Effector memory CD8-positive, alpha-beta T cell (primary cell): ENCODE results near the gene PLBD2.
A peak's percentile ranks its signal among the peaks of the same experiment; 100 is the strongest.

Experiments used
- ATAC-seq: fragments of 150-1000 bp; cut with Tn5 transposase; replicated peaks from 2 replicates; pipeline ENCODE4 v1.10.0; 2021; ENCODE audit warnings: mild to moderate bottlenecking, moderate library complexity
- DNase-seq, 3 experiments: peaks; one replicate each; pipeline ENCODE4 v3.0.0; 2021
- H3K27ac Mint-ChIP-seq, 2 donors: one replicate each; pipeline ENCODE4 v1.8.0; 2022; ENCODE audit warnings: mild to moderate bottlenecking in 2 of 2, mixed read lengths in 2 of 2, moderate library complexity in 2 of 2
- H3K27me3 Mint-ChIP-seq, 2 donors: one replicate each; pipeline ENCODE4 v1.8.0; 2022; ENCODE audit warnings: mixed read lengths in 2 of 2
- H3K36me3 Mint-ChIP-seq: one replicate; pipeline ENCODE4 v1.8.0; 2022; ENCODE audit warnings: mild to moderate bottlenecking, moderate library complexity, mixed read lengths; ENCODE audit not compliant: insufficient read depth
- H3K4me1 Mint-ChIP-seq, 2 donors: one replicate each; pipeline ENCODE4 v1.8.0; 2022; ENCODE audit warnings: low read depth in 2 of 2, mixed read lengths in 2 of 2
- H3K4me3 Mint-ChIP-seq, 2 donors: one replicate each; pipeline ENCODE4 v1.8.0; 2022; ENCODE audit warnings: mild to moderate bottlenecking in 2 of 2, mixed read lengths in 2 of 2, moderate library complexity in 2 of 2
- H3K9me3 Mint-ChIP-seq, 2 donors: one replicate each; pipeline ENCODE4 v1.8.0; 2022; ENCODE audit warnings: mixed read lengths in 2 of 2

PLBD2 gene

GRCh38 chr12:113369391-113369985 lies 11.1 kb downstream of the PLBD2 start:
- Mint-ChIP-seq H3K4me3 (no peak overlapping the region), H3K4me1 (peaks cover 6 to 13% of the 10 kb centered on the region in 2 donors)

GRCh38 chr12:113370923-113371682 lies 12.7 kb downstream of the PLBD2 start:
- Mint-ChIP-seq H3K27ac (no peak overlapping the region), H3K4me1 (peaks cover 6 to 13% of the 10 kb centered on the region in 2 donors), H3K36me3 (peaks cover 10% of the 10 kb centered on the region), H3K9me3 (no peaks in the 10 kb centered on the region), H3K4me3 (no peak overlapping the region), H3K27me3 (no peaks in the 10 kb centered on the region)
- ATAC-seq (no peak), DNase-seq (no peak)

More at GRCh38 chr12:113369391-113369985, 11.1 kb downstream of the PLBD2 start:
- peaks cover 9% of the 10 kb centered on the region for H3K36me3 Mint-ChIP-seq
- H3K9me3 Mint-ChIP-seq = no peaks in the 10 kb centered on the region
- no peaks in the 10 kb centered on the region for H3K27me3 Mint-ChIP-seq
- DNase-seq = no peak
- no peak for ATAC-seq
- no peak overlapping the region for H3K27ac Mint-ChIP-seq

- Mint-ChIP-seq H3K27ac (no peak overlapping the region), H3K4me3 (no peak overlapping the region), H3K9me3 (no peaks in the 10 kb centered on the region), H3K4me1 (peaks cover 6 to 13% of the 10 kb centered on the region in 2 donors), H3K36me3 (peaks cover 9% of the 10 kb centered on the region), H3K27me3 (no peaks in the 10 kb centered on the region)
- ATAC-seq = no peak
- no peak for DNase-seq
These were observed 13.4 kb downstream of the PLBD2 start for GRCh38 chr12:113371808-113372207.

- H3K4me3 Mint-ChIP-seq = no peak overlapping the region
- DNase-seq (no peak), ATAC-seq (no peak)
- H3K27me3 Mint-ChIP-seq = no peaks in the 10 kb centered on the region
- no peak overlapping the region for H3K27ac Mint-ChIP-seq
- H3K9me3 Mint-ChIP-seq = no peaks in the 10 kb centered on the region
- H3K36me3 Mint-ChIP-seq = peaks cover 10% of the 10 kb centered on the region
- peaks cover 6 to 10% of the 10 kb centered on the region in 2 donors for H3K4me1 Mint-ChIP-seq
These were observed 14.0 kb downstream of the PLBD2 start for GRCh38 chr12:113372371-113372770.

GRCh38 chr12:113373440-113373839 lies 15.1 kb downstream of the PLBD2 start:
- no peak for ATAC-seq
- H3K4me1 Mint-ChIP-seq = peaks cover 3 to 6% of the 10 kb centered on the region in 2 donors
- H3K36me3 Mint-ChIP-seq = peaks cover 12% of the 10 kb centered on the region
- no peak overlapping the region for H3K27ac Mint-ChIP-seq
- no peaks in the 10 kb centered on the region for H3K27me3 Mint-ChIP-seq
- no peaks in the 10 kb centered on the region for H3K9me3 Mint-ChIP-seq
- DNase-seq = no peak
- no peak overlapping the region for H3K4me3 Mint-ChIP-seq

GRCh38 chr12:113373969-113374368 lies 15.6 kb downstream of the PLBD2 start:
- ATAC-seq (no peak), DNase-seq (no peak)
- Mint-ChIP-seq H3K27ac (no peak overlapping the region), H3K9me3 (no peaks in the 10 kb centered on the region), H3K4me3 (no peak overlapping the region), H3K27me3 (no peaks in the 10 kb centered on the region), H3K4me1 (peaks cover 0 to 3% of the 10 kb centered on the region in 2 donors), H3K36me3 (peaks cover 12% of the 10 kb centered on the region)

- ATAC-seq = no peak
- no peak overlapping the region for H3K4me3 Mint-ChIP-seq
- no peak for DNase-seq
- peaks cover 0 to 3% of the 10 kb centered on the region in 2 donors for H3K4me1 Mint-ChIP-seq
- H3K36me3 Mint-ChIP-seq = peaks cover 18% of the 10 kb centered on the region
- peak overlapping the region in 1 of 2 donors; percentile 32 for H3K27ac Mint-ChIP-seq
- no peaks in the 10 kb centered on the region for H3K27me3 Mint-ChIP-seq
- no peaks in the 10 kb centered on the region for H3K9me3 Mint-ChIP-seq
These were observed 16.5 kb downstream of the PLBD2 start for GRCh38 chr12:113374823-113375428.

GRCh38 chr12:113378291-113378690 lies 19.9 kb downstream of the PLBD2 start:
- Mint-ChIP-seq H3K4me1 (no peaks in the 10 kb centered on the region), H3K27ac (no peak overlapping the region), H3K4me3 (no peak overlapping the region), H3K9me3 (no peaks in the 10 kb centered on the region), H3K36me3 (peaks cover 25% of the 10 kb centered on the region), H3K27me3 (no peaks in the 10 kb centered on the region)
- DNase-seq (no peak), ATAC-seq (no peak)

GRCh38 chr12:113381220-113381619 lies 22.8 kb downstream of the PLBD2 start:
- Mint-ChIP-seq H3K4me3 (no peak overlapping the region), H3K36me3 (peaks cover 26% of the 10 kb centered on the region), H3K27me3 (no peaks in the 10 kb centered on the region), H3K9me3 (no peaks in the 10 kb centered on the region), H3K4me1 (no peaks in the 10 kb centered on the region), H3K27ac (no peak overlapping the region)
- DNase-seq (no peak), ATAC-seq (no peak)

- Mint-ChIP-seq H3K36me3 (peaks cover 25% of the 10 kb centered on the region), H3K4me3 (no peak overlapping the region), H3K27me3 (no peaks in the 10 kb centered on the region), H3K9me3 (no peaks in the 10 kb centered on the region), H3K27ac (no peak overlapping the region), H3K4me1 (no peaks in the 10 kb centered on the region)
- DNase-seq (no peak), ATAC-seq (no peak)
These were observed 23.8 kb downstream of the PLBD2 start for GRCh38 chr12:113382206-113382605.

GRCh38 chr12:113384778-113385177 lies 26.4 kb downstream of the PLBD2 start:
- H3K27ac Mint-ChIP-seq = peak overlapping the region in 1 of 2 donors; percentile 85
- H3K36me3 Mint-ChIP-seq = peaks cover 22% of the 10 kb centered on the region
- H3K4me1 Mint-ChIP-seq = no peaks in the 10 kb centered on the region
- H3K9me3 Mint-ChIP-seq = no peaks in the 10 kb centered on the region
- no peak for ATAC-seq
- no peak for DNase-seq
- H3K4me3 Mint-ChIP-seq = no peak overlapping the region
- no peaks in the 10 kb centered on the region for H3K27me3 Mint-ChIP-seq

- ATAC-seq = no peak
- no peaks in the 10 kb centered on the region for H3K27me3 Mint-ChIP-seq
- peak overlapping the region in 1 of 2 donors; percentile 85 for H3K27ac Mint-ChIP-seq
- no peak for DNase-seq
- H3K36me3 Mint-ChIP-seq = peaks cover 17% of the 10 kb centered on the region
- H3K4me3 Mint-ChIP-seq = no peak overlapping the region
- no peaks in the 10 kb centered on the region for H3K4me1 Mint-ChIP-seq
- H3K9me3 Mint-ChIP-seq = no peaks in the 10 kb centered on the region
These were observed 27.0 kb downstream of the PLBD2 start for GRCh38 chr12:113385282-113385882.

GRCh38 chr12:113386866-113387566 lies 28.6 kb downstream of the PLBD2 start:
- Mint-ChIP-seq H3K4me1 (no peaks in the 10 kb centered on the region), H3K36me3 (peaks cover 11% of the 10 kb centered on the region), H3K9me3 (no peaks in the 10 kb centered on the region), H3K27ac (no peak overlapping the region), H3K27me3 (no peaks in the 10 kb centered on the region), H3K4me3 (no peak overlapping the region)
- DNase-seq (no peak), ATAC-seq (no peak)
